ENCODE results near the gene FAM9C.
A peak's percentile ranks its signal among the peaks of the same experiment; 100 is the strongest.
"Not testable (repeated sequence)": the region's sequence is repeated elsewhere in the genome, so short reads cannot be mapped to it uniquely, and the experiment has no call there.

Gene FAM9C

DNA sequence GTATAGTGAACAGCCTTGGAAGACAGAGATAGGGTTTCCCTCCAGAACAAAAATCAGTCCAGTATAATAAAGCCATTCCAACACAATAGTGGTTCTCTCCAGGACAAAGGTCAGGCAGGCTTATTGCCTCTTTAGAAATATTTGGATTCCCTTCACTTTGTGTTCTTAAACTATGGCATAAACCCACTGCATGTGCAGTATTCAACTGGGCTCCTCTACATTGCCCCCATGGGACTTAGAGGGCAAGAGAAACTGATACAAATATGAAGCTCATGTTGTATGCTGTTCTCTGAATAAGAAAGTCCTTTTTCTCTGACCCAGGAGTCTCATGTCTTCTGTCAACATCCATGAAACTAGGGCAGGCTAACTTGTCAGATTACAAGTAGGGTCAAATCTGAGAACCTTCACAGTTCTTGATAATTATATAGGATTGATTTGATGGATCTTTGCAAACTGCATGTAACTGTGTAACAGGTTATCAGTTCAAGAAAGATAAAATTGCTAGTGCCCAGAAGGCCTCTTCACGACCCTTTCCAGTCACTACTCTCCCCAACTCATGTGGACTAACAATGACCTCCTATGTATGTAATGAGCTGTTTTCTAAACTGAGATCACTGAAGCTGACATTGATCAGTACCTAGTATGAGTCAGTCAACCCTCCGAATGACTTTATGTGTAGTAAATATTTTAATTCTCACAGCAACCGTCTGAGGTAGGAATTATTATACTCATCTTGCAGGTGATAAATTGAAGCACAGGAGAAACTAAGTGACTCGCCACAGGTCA lies 31.9 kb upstream of the FAM9C start:
- no peak for DNase-seq

DNA sequence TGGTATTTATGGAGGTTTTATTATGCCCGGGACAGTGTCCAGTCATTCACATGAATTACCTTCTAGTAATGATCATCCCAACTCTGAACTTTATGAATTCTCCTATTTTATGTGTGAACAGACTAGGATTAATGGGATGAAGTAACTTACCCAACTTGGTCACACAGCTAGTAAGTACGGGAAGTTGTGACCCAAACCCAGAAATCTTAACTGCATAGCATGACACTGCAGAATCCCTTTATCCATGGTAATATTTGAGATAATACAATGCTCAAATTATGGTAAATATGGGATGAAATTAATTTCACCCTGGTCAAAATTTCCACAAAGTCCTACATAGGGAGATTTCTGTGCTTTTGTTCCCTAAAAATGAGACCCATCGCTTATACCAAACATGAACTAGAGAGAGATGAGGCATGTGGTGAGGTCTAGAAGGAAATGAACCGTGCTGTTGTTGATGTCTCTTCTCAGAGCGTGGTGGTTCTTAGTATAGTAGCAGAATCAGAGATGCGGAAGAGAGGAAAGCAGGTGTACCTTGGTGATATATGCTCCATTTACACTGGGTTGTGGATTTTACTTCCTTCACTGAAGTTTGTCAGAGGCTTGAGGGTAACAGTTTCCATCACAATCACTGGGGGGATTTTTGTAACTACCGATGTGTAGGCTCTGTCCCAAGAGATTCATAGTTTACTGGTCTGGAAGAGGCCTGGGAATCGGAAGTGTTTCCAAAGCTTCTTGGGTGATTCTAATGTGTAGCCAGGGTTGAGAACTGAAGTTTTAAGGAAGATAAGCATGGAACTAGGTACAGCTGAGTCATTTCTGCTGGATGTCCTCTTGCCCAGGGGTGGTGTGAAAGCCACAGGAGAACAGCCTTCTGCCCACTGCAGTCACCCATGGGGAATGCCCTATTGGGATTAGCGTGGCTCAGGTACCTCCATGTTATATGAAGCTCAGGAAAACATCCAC lies 30.2 kb upstream of the FAM9C start:
- no peak for DNase-seq

DNA sequence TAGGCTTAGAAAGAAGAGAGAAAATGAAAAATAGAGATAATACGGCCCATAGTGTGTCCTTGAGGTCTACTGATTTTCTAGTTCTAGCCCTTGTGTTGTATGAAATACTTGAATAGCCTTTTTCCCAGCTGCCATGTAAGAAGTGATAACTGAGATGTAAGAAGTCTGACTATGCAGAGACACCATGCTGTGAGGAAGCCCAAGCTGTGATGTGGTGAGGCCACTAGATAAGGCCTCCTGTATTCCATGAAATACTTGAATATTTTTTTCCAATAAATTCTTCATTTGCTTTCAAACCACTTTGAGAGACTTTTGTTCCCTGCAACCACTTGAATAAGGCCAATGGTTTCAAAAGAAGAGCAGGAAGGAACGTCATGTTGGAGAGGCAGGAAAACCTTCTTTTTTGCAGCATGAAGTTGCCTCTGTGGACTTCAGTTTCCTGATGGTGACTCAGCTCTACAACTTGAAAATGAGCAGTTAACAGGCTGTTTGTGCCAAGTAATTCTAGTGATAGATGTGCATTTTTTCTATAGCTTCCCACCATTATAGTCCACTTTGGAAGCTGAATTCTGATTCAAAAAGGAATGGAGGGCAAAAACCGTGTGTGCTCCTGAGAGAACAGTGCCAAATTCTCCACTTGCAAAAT lies 25.5 kb upstream of the FAM9C start:
- DNase-seq, result no peak

DNA sequence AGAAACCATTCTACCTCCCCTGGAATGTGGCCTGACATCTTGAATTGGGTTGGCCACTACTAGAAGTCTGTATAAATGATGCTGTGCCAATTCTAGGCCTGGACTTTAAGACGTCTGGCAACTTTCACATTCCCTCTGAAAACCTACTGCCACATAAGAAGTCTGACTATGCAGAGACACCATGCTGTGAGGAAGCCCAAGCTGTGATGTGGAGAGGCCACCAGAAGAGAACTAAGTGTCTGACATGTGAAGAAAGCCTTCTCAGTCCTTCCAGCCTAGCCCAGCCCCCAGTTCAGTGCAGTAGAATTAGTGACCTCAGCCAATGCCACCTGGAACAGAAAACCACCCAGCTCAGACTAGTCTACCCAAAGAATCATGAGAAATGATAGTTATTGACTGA lies 24.2 kb upstream of the FAM9C start:
- no peak for DNase-seq

DNA sequence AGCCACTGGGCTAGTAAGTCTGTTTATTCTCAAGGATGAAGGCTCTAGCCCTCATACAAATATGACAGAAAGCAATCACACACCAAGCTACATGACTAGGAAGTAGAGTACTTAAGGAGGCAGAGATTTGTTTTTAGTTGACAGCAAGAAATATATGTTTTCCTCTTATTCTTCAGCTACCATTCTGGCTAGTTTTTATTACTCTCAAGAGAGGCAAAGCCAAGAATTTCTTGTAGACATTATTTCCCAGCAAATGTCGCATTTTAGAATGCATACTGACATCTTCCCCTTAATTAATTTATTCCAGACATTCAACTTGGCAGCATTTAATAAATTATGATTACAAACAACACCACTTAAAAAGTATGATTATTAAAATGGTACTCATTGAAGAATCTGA lies 23.4 kb upstream of the FAM9C start:
- DNase-seq, result no peak

DNA sequence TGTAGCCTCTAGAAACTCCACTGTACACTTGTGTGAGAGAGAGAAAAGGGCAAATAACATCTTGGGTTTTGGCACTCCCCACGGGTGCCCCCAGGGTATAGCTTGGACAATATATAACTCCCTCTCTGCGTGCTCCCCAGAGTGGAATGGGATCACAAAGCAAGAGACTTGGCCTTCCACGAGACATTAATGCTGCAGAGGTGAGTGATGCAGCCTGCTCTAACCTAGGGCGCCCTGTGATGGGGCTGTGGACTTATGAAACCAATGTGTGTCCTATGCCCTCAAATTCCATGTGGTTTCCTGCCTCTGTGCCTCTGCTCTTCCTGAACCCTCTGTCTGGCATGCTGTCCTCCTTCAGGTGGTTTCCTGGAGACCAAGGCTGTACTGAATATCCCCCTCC lies 22.0 kb upstream of the FAM9C start:
- no peak for DNase-seq

DNA sequence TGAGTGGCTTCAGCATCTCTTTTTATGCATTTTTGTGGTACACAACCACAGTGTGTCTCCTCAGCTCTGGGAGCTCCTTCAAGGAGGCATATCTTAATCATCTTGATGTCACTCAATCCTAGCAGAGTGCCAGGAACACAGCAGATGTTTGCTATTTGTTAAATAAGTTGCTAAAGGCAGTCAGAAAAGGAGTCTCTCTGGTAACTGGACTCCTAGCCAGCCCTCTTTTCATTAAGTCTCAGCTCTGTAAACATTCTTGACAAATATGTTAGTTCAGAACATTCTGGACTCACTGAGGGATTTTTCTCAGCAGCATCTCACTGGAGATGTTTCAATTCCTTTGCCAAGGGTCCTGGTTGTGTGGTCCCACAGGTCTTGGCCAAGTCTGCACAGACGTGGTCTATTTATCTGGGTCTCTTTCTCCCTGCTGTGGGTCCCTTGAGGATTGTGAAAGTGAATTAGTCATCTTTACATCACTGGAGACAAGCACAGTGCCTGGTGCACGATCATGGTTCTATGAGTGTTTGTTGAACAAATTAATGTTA lies 20.3 kb upstream of the FAM9C start:
- DNase-seq, result no peak

DNA sequence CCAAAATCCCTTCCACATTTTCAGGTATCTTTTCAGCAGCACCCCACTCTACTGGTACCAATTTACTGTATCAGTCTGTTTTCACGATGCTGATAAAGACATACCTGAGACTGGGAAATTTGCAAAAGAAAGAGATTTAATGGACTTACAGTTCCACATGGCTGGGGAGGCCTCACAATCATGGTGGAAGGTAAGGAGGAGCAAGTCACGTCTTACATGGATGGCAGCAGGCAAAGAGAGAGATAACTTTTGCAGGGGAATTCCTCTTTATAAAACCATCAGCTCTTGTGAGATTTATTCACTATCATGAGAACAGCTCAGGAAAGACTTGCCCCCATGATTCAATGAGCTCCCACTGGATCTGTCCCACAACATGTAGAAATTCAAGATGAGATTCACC lies 18.7 kb upstream of the FAM9C start:
- DNase-seq, result not testable (repeated sequence)

DNA sequence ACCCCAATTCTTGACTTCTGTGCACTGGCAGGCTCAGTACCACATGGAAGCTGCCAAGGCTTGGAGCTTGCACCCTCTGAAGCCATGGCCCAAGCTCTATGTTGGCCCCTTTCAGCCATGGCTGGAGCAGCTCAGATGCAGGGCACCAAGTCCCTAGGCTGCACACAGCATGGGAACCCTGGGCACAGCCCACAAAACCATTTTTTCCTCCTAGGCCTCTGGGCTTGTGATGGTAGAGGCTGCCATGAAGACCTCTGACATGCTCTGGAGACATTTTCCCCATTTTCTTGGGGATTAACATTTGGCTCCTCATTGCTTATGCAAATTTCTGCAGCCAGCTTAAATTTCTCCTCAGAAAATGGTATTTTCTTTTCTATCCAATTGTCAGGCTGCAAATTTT lies 17.9 kb upstream of the FAM9C start:
- not testable (repeated sequence) for DNase-seq

DNA sequence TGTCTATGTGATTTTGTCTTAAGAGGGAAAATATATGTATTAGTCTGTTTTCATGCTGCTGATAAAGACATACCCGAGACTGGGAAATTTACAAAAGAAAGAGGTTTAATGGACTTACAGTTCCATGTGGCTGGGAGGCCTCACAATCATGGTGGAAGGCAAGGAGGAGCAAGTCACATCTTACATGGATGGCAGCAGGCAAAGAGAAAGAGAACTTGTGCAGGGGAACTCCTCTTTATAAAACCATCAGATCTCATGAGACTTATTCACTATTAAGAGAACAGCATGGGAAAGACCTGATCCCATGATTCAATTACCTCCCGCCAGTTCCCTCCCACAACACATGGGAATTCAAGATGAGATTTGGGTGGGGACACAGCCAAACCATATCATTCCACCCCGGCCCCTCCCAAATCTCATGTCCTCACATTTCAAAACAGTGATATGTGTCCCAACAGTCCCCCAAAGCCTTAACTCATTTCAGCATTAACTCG lies 16.8 kb upstream of the FAM9C start:
- DNase-seq, result not testable (repeated sequence)

DNA sequence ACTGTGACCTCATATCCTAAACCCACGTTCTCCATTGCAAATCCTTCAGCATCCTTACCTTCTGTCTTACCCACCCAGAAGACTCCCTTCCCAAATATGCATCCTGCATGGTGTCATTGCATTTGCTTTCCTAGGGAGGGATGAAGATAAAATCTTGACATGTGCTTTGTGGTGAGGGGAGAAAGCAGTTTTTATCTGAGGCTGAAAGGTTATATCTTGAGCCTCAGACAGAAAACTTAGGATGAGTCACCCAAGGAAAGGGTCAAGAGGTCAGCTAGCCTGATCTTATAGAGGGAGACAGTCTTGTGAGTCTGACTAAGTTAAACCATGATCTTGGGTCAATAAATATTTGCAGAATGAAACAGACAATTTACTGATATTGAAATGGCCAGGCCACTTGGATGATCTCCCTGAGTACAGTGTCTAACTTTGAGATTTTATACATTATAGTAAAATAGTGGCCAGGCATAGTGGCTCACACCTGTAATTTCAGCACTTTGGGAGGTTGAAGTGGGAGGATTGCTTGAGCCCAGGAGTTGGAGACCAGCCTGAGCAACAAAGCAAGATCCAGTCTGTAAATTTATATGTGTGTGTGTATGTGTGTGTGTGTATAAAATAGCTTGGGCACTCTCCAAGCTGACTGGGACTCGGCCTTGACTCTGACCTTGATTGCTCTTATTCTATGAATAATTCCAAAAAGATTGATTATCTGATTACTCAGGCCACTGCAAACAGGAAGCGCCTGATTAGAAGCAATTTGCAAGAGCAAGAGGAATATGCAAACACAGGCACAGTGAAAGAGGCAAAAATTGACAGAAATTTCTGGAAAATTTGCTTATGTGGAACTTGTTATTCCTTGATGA lies 15.4 kb upstream of the FAM9C start:
- no peak for DNase-seq

DNA sequence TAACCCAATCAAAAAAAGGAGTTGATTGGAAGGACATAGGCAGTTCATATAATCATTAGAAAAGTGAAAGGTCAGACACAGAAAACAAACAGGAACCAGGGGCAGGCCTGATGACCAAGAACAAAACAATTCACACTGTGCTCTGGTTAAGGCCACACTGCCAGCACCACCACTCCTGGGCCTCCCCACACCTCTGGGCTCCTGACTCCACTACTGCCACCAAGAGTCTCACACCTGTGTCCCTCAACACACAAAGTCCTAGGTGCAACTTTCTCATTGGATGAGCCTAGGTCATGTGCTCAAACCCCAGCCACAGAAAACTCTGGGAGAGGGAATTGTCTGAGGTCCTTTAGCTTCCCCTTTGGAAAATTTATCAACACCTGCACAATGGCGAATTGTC lies 11.1 kb upstream of the FAM9C start:
- DNase-seq, result no peak

DNA sequence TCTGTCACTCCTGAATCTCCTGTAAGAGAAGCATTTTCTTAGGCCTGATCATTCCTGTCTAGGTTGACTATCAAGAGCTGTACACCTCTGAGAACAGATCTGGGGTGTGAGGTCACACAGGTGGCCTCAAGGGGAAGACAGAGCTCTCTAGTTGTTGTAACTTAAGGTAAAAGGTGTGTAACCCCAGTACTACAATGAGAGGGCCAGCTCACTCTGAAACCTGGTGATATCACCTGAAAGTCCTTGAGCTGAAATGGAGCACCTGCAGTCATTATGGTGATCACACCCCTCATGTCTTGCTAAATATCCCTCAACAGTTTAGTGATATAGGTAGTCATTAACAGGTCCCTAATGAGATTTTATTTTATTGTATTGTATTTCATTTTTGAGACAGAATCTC lies 8.8 kb upstream of the FAM9C start:
- no peak for DNase-seq

DNA sequence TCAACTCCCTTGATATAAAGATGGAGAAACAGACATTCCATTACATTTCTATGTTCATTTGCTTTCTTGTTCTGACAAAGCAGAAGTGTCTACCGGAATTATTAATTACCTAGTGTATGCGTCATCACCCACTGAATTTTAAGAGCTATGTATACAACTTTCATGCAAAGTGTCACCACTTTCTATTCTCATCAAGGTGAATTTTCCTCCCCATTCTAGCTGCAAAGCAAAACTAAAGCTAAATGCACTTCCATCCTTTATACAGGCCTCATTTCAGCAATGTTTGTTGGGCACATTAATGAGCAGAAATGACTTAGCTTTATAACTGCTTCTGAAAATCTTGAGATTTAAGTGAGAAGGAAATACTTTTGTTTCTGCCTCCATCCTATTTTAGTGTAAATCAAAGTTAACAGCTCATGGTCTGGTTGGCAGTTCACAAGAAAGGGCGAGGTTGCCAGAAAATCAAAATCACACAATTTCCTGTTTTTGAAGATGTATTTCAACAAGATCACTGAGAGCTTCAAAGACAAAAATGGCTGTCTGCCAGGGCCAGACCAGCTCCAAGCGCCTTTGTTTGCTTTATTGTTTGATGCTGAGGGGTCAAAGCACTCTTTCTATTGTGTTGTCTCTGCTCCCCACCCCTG lies 7.2 kb upstream of the FAM9C start:
- peak in 1 of 2 experiments; percentile 8 for DNase-seq

DNA sequence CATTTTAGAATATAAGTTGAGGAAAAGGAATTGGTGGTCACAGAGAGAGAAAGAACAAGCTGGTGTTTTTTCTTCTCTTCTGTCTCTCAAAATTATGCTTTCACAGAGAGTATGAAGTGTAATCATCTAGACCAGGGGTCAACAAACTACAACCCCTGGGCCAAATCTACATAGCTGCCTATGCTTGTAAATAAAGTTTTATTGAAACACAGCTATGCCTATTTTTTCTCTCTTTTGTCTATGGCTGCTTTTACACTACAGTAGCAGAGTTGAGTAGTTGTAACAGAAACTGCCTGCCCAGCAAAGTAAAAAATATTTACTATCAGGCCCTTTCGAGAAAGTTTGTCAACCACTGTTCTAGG lies 6.7 kb upstream of the FAM9C start:
- DNase-seq, result no peak

DNA sequence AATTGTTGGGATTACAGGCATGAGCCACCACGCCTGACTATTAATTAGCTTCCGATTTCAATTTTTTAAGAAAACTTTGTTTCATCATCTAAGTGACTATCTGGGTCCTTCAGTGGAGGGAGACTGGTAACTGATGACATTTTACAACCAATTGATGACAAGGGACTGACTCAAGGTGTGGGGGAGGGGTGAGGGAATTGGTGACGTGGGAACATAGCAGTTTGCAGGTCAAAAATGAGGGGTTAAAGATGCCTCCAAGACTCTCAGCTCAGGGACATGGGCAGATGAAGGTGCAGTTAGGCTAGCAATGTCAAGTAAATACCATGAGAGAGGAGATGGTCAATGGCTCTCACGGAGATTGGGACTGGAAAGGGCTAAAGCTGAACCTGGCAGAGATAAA lies 5.7 kb upstream of the FAM9C start:
- DNase-seq, result peak in 1 of 2 experiments; percentile 23

DNA sequence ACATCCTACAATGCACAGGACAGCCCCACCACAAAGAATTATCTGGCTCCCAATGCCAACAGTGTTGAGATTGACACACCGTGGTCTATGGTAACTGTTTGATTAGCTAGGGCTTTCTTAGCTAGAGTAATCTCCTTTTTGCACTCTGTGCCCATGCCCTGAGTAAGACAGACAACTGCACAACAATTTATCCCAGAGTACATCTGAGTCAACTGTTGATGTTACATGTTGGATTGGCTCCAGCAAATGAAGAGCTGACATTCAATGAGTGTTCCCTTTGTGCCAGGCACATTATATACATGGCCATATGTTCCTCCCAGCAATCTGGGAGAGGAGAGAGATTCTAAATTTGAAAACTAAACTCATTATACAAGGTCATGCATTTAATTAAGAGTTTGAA lies 3.9 kb upstream of the FAM9C start:
- DNase-seq, result no peak

DNA sequence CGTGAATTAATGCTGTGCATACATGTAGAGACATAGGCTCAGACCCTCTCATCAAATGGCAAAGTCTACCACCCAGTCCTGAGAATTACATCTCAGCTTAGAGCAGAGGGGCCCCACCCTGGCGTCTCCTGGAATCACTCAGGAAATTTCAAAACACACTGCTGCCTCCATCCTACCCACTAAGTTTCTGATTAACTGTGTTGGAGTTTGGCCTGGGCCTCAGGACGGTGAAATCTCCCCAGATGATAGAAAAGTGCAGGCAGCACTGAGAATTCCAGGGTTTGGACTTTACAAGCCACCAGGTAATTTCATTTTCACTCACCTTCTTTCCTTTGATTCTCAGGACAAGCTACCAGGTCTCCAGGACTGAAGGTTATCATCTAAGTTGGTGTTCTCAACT lies 3.3 kb upstream of the FAM9C start:
- DNase-seq, result no peak

DNA sequence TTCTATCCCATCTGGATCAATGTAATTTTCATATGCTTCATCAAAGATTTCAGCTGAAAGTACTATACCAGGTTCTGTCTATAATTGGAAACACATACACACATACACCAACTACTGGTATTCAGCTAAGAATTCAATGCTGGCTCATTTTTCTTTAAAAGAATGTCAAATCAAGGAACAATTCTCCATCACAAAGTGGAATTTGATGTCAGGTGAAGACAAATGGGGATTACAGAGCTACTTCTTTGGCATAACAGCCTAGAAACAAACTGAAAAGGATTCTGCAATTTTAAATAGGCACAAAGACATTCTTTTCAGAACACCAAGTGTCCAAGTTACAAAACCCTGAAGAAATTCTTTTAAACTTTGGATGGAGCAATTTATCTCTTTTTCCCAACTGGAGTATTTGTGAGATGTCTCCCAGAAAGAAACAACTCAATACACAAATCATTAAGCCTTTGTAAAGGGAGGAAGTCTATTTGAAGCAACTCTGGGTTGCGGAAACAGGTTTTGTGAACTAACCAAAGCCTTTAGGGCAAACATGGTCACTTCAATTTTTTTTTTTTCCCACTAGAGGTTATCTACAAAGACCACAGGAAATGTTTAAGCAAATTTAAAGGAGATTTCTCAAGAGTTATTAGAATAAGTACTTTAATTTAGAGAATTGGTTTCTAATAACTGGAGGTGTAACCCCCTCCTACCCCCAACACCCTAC lies 1.9 kb upstream of the FAM9C start:
- DNase-seq, result no peak

DNA sequence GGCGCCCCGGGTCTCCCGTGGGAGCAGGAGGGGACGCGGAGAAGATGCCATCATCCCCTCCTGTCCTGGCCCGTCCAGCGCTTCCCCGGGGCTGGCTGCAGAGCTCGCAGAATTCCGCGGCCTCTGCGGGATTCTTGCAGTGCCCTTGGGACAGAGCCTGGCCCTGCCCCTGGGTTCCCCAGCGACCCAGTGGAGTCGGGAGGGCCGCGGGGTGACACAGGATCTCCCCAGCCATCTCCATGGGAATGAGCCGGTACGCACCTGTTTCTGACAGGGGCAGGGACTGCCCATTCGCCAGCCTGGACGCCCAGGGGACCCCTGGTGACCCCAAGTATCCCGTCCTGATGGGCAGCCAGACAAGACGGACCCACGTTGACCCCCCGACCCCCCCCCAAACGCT lies 482 bp downstream of the FAM9C start:
- DNase-seq, result no peak

DNA sequence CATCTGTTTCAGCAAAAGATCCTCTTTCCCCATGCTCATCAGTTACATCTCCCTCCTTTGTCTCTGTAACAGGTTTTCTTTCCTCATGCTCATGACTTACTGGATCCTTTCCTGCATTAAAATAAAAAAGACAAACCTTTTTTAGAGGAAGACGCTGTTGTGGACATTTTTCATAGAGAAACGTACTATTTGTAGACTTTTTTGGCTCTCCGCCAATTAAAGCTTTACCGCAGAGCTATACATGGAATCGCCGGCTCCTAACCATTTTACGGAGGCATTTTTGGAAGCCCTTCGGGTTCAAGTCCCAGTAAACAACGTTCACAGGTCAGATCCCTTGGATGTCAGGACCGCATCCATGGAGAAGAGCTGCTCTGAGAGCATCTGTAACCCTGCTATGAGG lies 1.3 kb downstream of the FAM9C start:
- no peak for DNase-seq

All from stimulated activated CD4-positive, alpha-beta T cell treated with anti-CD3 and anti-CD28 coated beads, Interleukin-4, amount 100 ng/mL, for 4 hours (primary cell).